ENCODE results near the gene PQBP1.

PQBP1 gene

DNA sequence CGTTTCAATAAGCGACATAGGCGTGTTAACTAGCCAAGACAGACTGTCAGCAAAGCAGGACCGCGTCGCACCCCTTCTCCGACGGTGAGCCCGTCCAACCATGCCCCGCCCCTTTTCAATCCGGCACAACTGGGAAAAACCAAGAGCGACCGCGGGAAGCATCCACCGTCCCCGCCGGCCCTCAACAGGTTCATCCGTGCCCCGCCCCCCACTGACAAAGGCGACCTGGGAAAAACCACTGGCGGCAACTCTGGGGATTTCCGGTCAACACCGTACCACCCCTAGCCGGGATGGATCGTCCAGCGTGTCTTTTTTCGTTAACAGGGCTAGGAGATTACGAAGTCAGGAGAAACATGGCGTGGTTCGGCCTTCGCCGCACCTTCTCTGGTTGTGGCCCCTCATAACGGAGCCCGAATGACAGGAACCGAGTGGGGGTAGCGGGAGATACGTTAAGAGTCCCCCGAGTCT is 539 bp upstream of the PQBP1 start (continued):
- TF ChIP-seq KLF16 (tag by site-specific recombination; IDR thresholded peaks at IDR 0.05) (peak; percentile 52; the same call in 1 of the 2 replicates), ZNF660 (tag by site-specific recombination; IDR thresholded peaks at IDR 0.05) (peak; percentile 8; the same call in 1 of the 2 replicates), OVOL3 (tag by site-specific recombination; IDR thresholded peaks at IDR 0.05) (peak; percentile 58; the same call in 1 of the 2 replicates), ZBTB17 (tag by site-specific recombination; IDR thresholded peaks at IDR 0.05) (peak; percentile 11; the same call in 1 of the 2 replicates), ZNF174 (tag by site-specific recombination; IDR thresholded peaks at IDR 0.05) (no peak), KLF8 (tag by site-specific recombination; IDR thresholded peaks at IDR 0.05) (peak; percentile 49; the same call in 1 of the 2 replicates), SP7 (tag by site-specific recombination; IDR thresholded peaks at IDR 0.05) (peak; percentile 46; the same call in 1 of the 2 replicates), KLF7 (tag by site-specific recombination; IDR thresholded peaks at IDR 0.05; ENCODE audit: borderline replicate concordance) (peak; percentile 17; the same call in 1 of the 2 replicates)
- TF ChIP-seq, protein P1, sequence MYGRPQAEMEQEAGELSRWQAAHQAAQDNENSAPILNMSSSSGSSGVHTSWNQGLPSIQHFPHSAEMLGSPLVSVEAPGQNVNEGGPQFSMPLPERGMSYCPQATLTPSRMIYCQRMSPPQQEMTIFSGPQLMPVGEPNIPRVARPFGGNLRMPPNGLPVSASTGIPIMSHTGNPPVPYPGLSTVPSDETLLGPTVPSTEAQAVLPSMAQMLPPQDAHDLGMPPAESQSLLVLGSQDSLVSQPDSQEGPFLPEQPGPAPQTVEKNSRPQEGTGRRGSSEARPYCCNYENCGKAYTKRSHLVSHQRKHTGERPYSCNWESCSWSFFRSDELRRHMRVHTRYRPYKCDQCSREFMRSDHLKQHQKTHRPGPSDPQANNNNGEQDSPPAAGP (tag by site-specific recombination; IDR thresholded peaks at IDR 0.05) = peak; percentile 49; the same call in 1 of the 2 replicates

DNA sequence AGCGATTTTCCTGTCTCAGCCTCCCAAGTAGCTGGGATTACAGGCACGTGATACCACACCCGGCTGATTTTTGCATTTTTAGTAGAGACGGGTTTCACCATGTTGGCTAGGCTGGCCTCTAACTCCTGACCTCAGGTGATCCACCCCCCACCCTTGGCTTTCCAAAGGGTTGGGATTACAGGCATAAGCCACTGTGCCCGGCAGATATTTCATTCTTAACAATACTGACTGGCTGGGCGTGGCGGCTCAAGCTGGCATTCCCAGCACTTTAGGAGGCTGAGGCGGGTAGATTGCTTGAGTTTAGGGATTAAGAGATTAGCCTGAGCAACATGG is 1.3 kb downstream of the PQBP1 start:
- H3K4me3 ChIP-seq (ENCODE audit: low read depth, low read length) = no peak overlapping the region

DNA sequence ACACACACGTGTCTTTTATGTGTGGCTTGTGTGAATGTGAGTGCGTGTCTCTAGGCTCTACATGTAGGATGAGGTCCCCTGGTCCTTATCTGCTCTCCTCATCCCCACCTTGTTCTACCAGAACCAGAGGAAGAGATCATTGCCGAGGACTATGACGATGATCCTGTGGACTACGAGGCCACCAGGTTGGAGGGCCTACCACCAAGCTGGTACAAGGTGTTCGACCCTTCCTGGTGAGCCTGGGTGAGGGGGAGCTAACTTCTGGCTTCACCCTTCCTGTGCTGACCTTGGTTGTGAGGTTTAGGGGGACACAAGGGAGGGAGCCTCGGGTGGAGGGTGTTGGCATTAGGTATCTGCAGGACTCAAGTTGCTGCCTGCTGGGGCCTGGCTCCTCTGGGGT is 3.3 kb downstream of the PQBP1 start:
- Histone ChIP-seq H3K27ac (ENCODE audit: extremely low read depth, low read depth, low read length) (no peak overlapping the region), H3K36me3 (ENCODE audit: control insufficient read depth in 2 of 2, insufficient read depth in 1 of 2, low read length in 2 of 2) (peaks cover 19 to 64% of the 10 kb centered on the region in 2 experiments; a peak in 2 of 3 replicates), H3K9me3 (ENCODE audit: control insufficient read depth, insufficient read depth, low read depth, low read length) (no peaks in the 10 kb centered on the region), H3K4me3 (ENCODE audit: low read depth, low read length) (no peak overlapping the region), H3K4me1 (ENCODE audit: control insufficient read depth, insufficient read depth, low read length) (no peaks in the 10 kb centered on the region)
- ChIA-PET CTCF (interaction anchor here (0.6 kb wide), 1 partner anchor 16 kb away, joined by 3 read pairs; no protein-coding TSS in a partner anchor), POLR2A (interaction anchor here (1.8 kb wide), 1 partner anchor 11 kb away, joined by 6 read pairs; the partner anchor contains the start of gene SLC35A2)
- TF ChIP-seq ZBTB7A (tag by site-specific recombination; IDR thresholded peaks at IDR 0.05; ENCODE audit: low read depth) = no peak
- TF ChIP-seq ZNF140 (tag by site-specific recombination; IDR thresholded peaks at IDR 0.05) = no peak
- TF ChIP-seq, protein P2, sequence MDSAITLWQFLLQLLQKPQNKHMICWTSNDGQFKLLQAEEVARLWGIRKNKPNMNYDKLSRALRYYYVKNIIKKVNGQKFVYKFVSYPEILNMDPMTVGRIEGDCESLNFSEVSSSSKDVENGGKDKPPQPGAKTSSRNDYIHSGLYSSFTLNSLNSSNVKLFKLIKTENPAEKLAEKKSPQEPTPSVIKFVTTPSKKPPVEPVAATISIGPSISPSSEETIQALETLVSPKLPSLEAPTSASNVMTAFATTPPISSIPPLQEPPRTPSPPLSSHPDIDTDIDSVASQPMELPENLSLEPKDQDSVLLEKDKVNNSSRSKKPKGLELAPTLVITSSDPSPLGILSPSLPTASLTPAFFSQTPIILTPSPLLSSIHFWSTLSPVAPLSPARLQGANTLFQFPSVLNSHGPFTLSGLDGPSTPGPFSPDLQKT (IDR thresholded peaks at IDR 0.05; ENCODE audit: borderline replicate concordance, low read depth, low read length) = no peak
- no peak for TF ChIP-seq ZNF157 (tag by site-specific recombination; IDR thresholded peaks at IDR 0.05)
- no peak for TF ChIP-seq SALL2 (tag by site-specific recombination; IDR thresholded peaks at IDR 0.05; ENCODE audit: borderline replicate concordance)
- TF ChIP-seq ZNF776 (tag by site-specific recombination; IDR thresholded peaks at IDR 0.05; ENCODE audit: borderline replicate concordance) = no peak
- TF ChIP-seq, protein P3, sequence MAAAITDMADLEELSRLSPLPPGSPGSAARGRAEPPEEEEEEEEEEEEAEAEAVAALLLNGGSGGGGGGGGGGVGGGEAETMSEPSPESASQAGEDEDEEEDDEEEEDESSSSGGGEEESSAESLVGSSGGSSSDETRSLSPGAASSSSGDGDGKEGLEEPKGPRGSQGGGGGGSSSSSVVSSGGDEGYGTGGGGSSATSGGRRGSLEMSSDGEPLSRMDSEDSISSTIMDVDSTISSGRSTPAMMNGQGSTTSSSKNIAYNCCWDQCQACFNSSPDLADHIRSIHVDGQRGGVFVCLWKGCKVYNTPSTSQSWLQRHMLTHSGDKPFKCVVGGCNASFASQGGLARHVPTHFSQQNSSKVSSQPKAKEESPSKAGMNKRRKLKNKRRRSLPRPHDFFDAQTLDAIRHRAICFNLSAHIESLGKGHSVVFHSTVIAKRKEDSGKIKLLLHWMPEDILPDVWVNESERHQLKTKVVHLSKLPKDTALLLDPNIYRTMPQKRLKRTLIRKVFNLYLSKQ (tag by site-specific recombination; IDR thresholded peaks at IDR 0.05; ENCODE audit: borderline replicate concordance) = no peak
- TF ChIP-seq ZNF423 (tag by site-specific recombination; IDR thresholded peaks at IDR 0.05) = no peak
- TF ChIP-seq ZNF514 (tag by site-specific recombination; IDR thresholded peaks at IDR 0.05) = no peak
- TF ChIP-seq ZNF302 (tag by site-specific recombination; IDR thresholded peaks at IDR 0.05; ENCODE audit: low read depth) = no peak
- no peak for TF ChIP-seq OVOL3 (tag by site-specific recombination; IDR thresholded peaks at IDR 0.05)

More for the DNA sequence above, 1.3 kb downstream of the PQBP1 start:
- peaks cover 24 to 59% of the 10 kb centered on the region in 2 experiments for H3K36me3 ChIP-seq (ENCODE audit: control insufficient read depth in 2 of 2, insufficient read depth in 1 of 2, low read length in 2 of 2)
- POLR2A ChIA-PET = interaction anchor here (2.2 to 3.2 kb wide), 3 partner anchors 12 to 97 kb away, joined by 11 to 21 read pairs (median 11); partner anchors contain the start of genes HDAC6 and SLC35A2
- no peak overlapping the region for H3K27ac ChIP-seq (ENCODE audit: extremely low read depth, low read depth, low read length)
- H3K9me3 ChIP-seq (ENCODE audit: control insufficient read depth, insufficient read depth, low read depth, low read length) = no peaks in the 10 kb centered on the region
- no peaks in the 10 kb centered on the region for H3K4me1 ChIP-seq (ENCODE audit: control insufficient read depth, insufficient read depth, low read length)
- no peak for TF ChIP-seq ZSCAN30 (tag by site-specific recombination; IDR thresholded peaks at IDR 0.05)
- CTCF ChIA-PET = no interaction called here
